Dermis lymphatic vessel endothelial cell (primary cell): Measurements from ENCODE around the gene ZNF287. TPM values are rescaled to one million over a fixed set of nuclear protein-coding genes. Genes with fewer than 3 reads are reported as not detected.

Source experiments
- total RNA-seq: library from RNA; depleted of rRNA; stranded (reverse); fragments of >200 nt; gene quantifications from 2 replicates; pipeline ENCODE4 v1.2.1, GENCODE V29; 2014

ZNF287 gene
- total RNA-seq, result 1.3 and 2.8 TPM in 2 replicates

GRCh38 chr17:16568541-16569357 lies at the start of gene ZNF287:
Gene ZNF287, minus strand, starts transcription at chr17:16569204. Its CDS starts 1,473 bp downstream, at chr17:16567731.

Other genes starting within 250 kb of the ZNF287 start
- 4.2 and 11.6 TPM in 2 replicates for gene CENPV, start 215.7 kb downstream of the ZNF287 start, total RNA-seq
- gene UBB, start 188.1 kb downstream of the ZNF287 start, total RNA-seq, result 2,428 and 2,958 TPM in 2 replicates
- gene TRPV2, start 153.6 kb downstream of the ZNF287 start, total RNA-seq, result 9.3 and 28.2 TPM in 2 replicates
- 0.77 and 2.0 TPM in 2 replicates for gene LRRC75A, start 77.0 kb downstream of the ZNF287 start, total RNA-seq
- gene ZNF624, start 84.6 kb upstream of the ZNF287 start, total RNA-seq, result 6.9 and 7.2 TPM in 2 replicates
- 1.1 and 1.4 TPM in 2 replicates for gene CCDC144A, start 121.0 kb upstream of the ZNF287 start, total RNA-seq